Mesenchymal stem cell (in vitro differentiated cells and primary cell): ENCODE data around the gene ACAA1.
"Not testable (repeated sequence)": the region's sequence is repeated elsewhere in the genome, so short reads cannot be mapped to it uniquely, and the experiment has no call there.

Experiments used
- DNase-seq: peaks from one replicate; pipeline ENCODE4 v3.0.0-alpha.2; 2013
- H2AFZ ChIP-seq: one replicate; pipeline ENCODE4 v1.6.1; 2013; ENCODE audit warnings: low read depth, mild to moderate bottlenecking, control low read depth, inconsistent platforms, low read length, moderate library complexity
- H2AK5ac ChIP-seq: 2 replicates; pipeline ENCODE4 v1.6.1; 2013; ENCODE audit warnings: low read length, moderate library complexity, mild to moderate bottlenecking, inconsistent platforms; ENCODE audit not compliant: severe bottlenecking
- H2BK120ac ChIP-seq: one replicate; pipeline ENCODE4 v1.6.1; 2013; ENCODE audit warnings: low read depth, mild to moderate bottlenecking, inconsistent platforms, low read length, moderate library complexity
- H2BK12ac ChIP-seq, 2 experiments: one replicate each; pipeline ENCODE4 v1.6.1; 2013; ENCODE audit warnings: inconsistent platforms in 2 of 2, low read length in 2 of 2, mild to moderate bottlenecking in 2 of 2, moderate library complexity in 2 of 2, control low read depth in 1 of 2
- H2BK15ac ChIP-seq: one replicate; pipeline ENCODE4 v1.6.1; 2013; ENCODE audit warnings: mild to moderate bottlenecking, low read depth, inconsistent platforms; ENCODE audit not compliant: poor library complexity, severe bottlenecking
- H2BK5ac ChIP-seq: 2 replicates; pipeline ENCODE4 v1.6.1; 2013; ENCODE audit warnings: low read depth, mild to moderate bottlenecking, low read length, control low read depth, inconsistent platforms; ENCODE audit not compliant: poor library complexity, severe bottlenecking
- H3K14ac ChIP-seq, 2 experiments: one replicate each; pipeline ENCODE4 v1.6.1; 2013; ENCODE audit warnings: inconsistent platforms in 2 of 2, low read length in 2 of 2, control low read depth in 1 of 2, mild to moderate bottlenecking in 1 of 2, moderate library complexity in 1 of 2
- H3K18ac ChIP-seq, 2 experiments: one replicate each; pipeline ENCODE4 v1.6.1; 2013; ENCODE audit warnings: inconsistent platforms in 2 of 2, low read length in 2 of 2, control low read depth in 1 of 2, low read depth in 1 of 2, mild to moderate bottlenecking in 1 of 2
- H3K23ac ChIP-seq, 2 experiments: one replicate each; pipeline ENCODE4 v1.6.1; 2013; ENCODE audit warnings: inconsistent platforms in 2 of 2, low read length in 2 of 2, mild to moderate bottlenecking in 2 of 2, moderate library complexity in 2 of 2, control low read depth in 1 of 2
- H3K27ac ChIP-seq: 2 replicates; pipeline ENCODE4 v1.5.1; 2013; ENCODE audit warnings: mild to moderate bottlenecking, moderate library complexity, low read length, control low read depth, inconsistent platforms; ENCODE audit not compliant: poor library complexity, severe bottlenecking
- H3K27me3 ChIP-seq, 2 experiments: 2 replicates each; pipeline versions ENCODE4 v1.6.1 to v1.7.0; 2013; ENCODE audit warnings: low read length in 2 of 2, mild to moderate bottlenecking in 2 of 2, moderate library complexity in 2 of 2, control low read depth in 1 of 2, inconsistent platforms in 1 of 2; ENCODE audit not compliant: control insufficient read depth in 1 of 2, insufficient read depth in 1 of 2
- H3K36me3 ChIP-seq, 2 experiments: 2 replicates each; pipeline versions ENCODE4 v1.6.1 to v1.7.0; 2013; ENCODE audit warnings: low read length in 2 of 2, control low read depth in 1 of 2, inconsistent platforms in 1 of 2, low read depth in 1 of 2, mild to moderate bottlenecking in 1 of 2; ENCODE audit not compliant: insufficient read depth in 2 of 2, control insufficient read depth in 1 of 2
- H3K4ac ChIP-seq, 2 experiments: one replicate each; pipeline ENCODE4 v1.6.1; 2013; ENCODE audit warnings: inconsistent platforms in 2 of 2, low read length in 2 of 2, mild to moderate bottlenecking in 2 of 2, moderate library complexity in 2 of 2, control low read depth in 1 of 2, low read depth in 1 of 2
- H3K4me1 ChIP-seq: 2 replicates; pipeline ENCODE4 v1.6.1; 2013; ENCODE audit warnings: low read depth, low read length, control low read depth; ENCODE audit not compliant: control insufficient read depth, insufficient read depth
- H3K4me2 ChIP-seq: 2 replicates; pipeline ENCODE4 v1.6.1; 2013; ENCODE audit warnings: low read length, mild to moderate bottlenecking, inconsistent platforms; ENCODE audit not compliant: poor library complexity, severe bottlenecking
- H3K4me3 ChIP-seq, 2 experiments: 2 replicates each; pipeline versions ENCODE4 v1.5.1 to v1.7.0; 2013; ENCODE audit warnings: low read length in 2 of 2, mild to moderate bottlenecking in 2 of 2, control low read depth in 1 of 2, low read depth in 1 of 2; ENCODE audit not compliant: insufficient read depth in 1 of 2
- H3K79me1 ChIP-seq: replicated peaks from 2 replicates; pipeline ENCODE4 v1.6.1; 2013; ENCODE audit warnings: mild to moderate bottlenecking, control low read depth, low read length, inconsistent platforms; ENCODE audit not compliant: poor library complexity, severe bottlenecking
- H3K9ac ChIP-seq: 2 replicates; pipeline ENCODE4 v1.7.0; 2013; ENCODE audit warnings: mild to moderate bottlenecking, low read length, moderate library complexity
- H3K9me3 ChIP-seq: 2 replicates; pipeline ENCODE4 v1.7.0; 2013; ENCODE audit warnings: mild to moderate bottlenecking, low read length; ENCODE audit not compliant: control insufficient read depth
- H4K8ac ChIP-seq: one replicate; pipeline ENCODE4 v1.6.1; 2013; ENCODE audit warnings: inconsistent platforms, mild to moderate bottlenecking, low read length, moderate library complexity
- H4K91ac ChIP-seq: one replicate; pipeline ENCODE4 v1.6.1; 2013; ENCODE audit warnings: mild to moderate bottlenecking, low read length, inconsistent platforms
- WGBS: methylation state at CpG from one replicate; pipeline ENCODE4 v1.1.7; 2013; ENCODE audit warnings: mixed read lengths; 5-methylcytosine and 5-hydroxymethylcytosine counted together

The ACAA1 gene

DNA sequence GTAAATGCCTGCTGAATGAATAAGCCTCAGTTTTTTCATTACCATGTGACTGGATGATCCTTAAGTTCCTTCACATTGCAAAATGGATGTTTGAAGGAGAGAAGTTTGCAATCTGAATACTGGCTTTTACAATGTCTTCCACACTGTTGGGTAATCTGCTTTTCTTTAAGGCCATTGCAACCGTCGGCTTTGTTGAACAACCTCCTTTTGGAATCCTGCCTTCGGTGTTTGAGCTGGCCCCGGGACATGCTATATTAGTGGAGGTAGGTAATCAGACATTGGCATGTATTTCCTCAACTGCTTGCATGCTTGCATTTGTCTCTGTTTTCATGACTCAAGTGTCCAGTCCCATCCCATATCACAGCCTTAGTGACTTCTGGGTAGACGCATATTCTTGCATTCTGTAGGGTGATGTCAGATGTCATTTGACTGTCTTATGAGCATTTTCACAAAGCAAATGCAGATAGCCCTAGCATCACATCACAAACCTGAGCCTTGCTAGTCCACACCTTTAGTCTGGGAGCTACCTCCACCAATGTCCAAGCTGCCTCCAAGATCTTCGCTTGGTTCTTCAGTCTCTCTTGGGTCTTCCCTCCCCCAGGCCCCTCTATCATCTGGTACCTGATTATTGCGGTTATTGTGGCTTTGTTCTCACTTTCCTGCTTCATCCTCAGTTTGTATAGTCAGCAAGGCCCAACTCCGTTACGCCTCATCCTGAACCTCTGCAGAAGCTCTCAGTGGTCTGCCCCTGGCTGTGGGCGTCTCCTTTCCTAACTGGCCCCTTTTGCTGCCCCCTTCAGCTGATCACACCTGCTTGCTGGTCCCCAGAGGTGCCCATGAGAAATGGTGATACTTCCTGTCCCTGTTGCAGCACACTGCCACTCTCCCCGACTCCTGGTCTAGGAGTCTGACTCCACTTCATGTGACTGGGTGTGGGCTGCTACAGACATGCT, 48.5 kb downstream of the ACAA1 start:
- 89% methylated on average over 10 of the region's 11 CpGs for WGBS
- no peaks in the 10 kb centered on the region for H3K36me3 ChIP-seq

DNA sequence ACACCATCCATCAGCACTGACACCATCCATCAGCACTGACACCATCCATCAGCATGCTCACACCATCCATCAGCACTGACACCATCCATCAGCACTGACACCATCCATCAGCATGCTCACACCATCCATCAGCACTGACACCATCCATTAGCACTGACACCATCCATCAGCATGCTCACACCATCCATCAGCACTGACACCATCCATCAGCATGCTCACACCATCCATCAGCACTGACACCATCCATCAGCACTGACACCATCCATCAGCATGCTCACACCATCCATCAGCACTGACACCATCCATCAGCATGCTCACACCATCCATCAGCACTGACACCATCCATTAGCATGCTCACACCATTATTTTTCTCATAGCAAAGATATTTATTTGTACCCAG, 49.6 kb downstream of the ACAA1 start:
- H3K4me2 ChIP-seq, H2AFZ ChIP-seq, H2BK12ac ChIP-seq, H3K27me3 ChIP-seq, H3K4me1 ChIP-seq, H3K4me3 ChIP-seq, H3K9me3 ChIP-seq, H3K36me3 ChIP-seq, H3K14ac ChIP-seq, H4K91ac ChIP-seq, H3K4ac ChIP-seq, DNase-seq, H2BK5ac ChIP-seq, H3K18ac ChIP-seq, H3K9ac ChIP-seq, H2BK15ac ChIP-seq, H3K27ac ChIP-seq, H2BK120ac ChIP-seq, H3K79me1 ChIP-seq, H4K8ac ChIP-seq, H2AK5ac ChIP-seq, H3K23ac ChIP-seq: not testable (repeated sequence)

More for the DNA sequence above, 48.5 kb downstream of the ACAA1 start:
- Histone ChIP-seq H3K14ac (no peak overlapping the region), H2BK120ac (no peak overlapping the region), H3K4me2 (no peak overlapping the region), H4K8ac (no peak overlapping the region), H3K27me3 (peaks cover 13 to 14% of the 10 kb centered on the region in 2 experiments), H2AFZ (no peak overlapping the region), H3K4ac (no peak overlapping the region), H3K23ac (no peak overlapping the region), H3K27ac (no peak overlapping the region), H3K4me1 (no peaks in the 10 kb centered on the region), H2BK15ac (no peak overlapping the region), H3K18ac (no peak overlapping the region), H4K91ac (no peak overlapping the region), H3K4me3 (no peak overlapping the region), H2AK5ac (no peak overlapping the region), H3K79me1 (no peaks in the 10 kb centered on the region), H3K9ac (no peak overlapping the region), H2BK5ac (no peak overlapping the region), H2BK12ac (no peak overlapping the region), H3K9me3 (peaks cover 6% of the 10 kb centered on the region)
- DNase-seq = no peak

DNA sequence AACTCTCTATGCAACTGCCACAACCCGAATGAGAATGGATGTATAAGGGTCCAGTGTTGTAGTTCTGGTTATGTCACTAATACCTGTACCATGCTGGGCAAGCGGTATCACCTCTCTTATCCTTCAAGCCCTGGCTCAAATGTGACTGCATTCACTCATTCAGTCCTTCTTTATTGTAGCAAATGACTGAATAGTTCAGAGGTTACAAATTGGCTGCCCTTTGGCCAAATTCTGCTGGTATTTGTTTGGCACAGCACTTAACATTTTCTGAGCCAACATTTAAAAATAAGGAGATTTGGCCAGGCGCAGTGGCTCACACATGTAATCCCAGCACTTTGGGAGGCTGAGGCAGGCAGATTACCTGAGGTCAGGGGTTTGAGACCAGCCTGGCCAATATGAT, 50.4 kb downstream of the ACAA1 start:
- H2AFZ ChIP-seq = no peak overlapping the region
- no peak for DNase-seq
- no peak overlapping the region for H2AK5ac ChIP-seq
- no peaks in the 10 kb centered on the region for H3K36me3 ChIP-seq
- no peak overlapping the region for H2BK120ac ChIP-seq
- no peak overlapping the region for H3K4ac ChIP-seq
- no peak overlapping the region for H3K4me2 ChIP-seq
- H3K9me3 ChIP-seq = peaks cover 6% of the 10 kb centered on the region
- no peaks in the 10 kb centered on the region for H3K4me1 ChIP-seq
- no peak overlapping the region for H2BK15ac ChIP-seq
- peaks cover 0 to 4% of the 10 kb centered on the region in 2 experiments for H3K27me3 ChIP-seq
- H4K8ac ChIP-seq = no peak overlapping the region
- no peak overlapping the region for H3K27ac ChIP-seq
- H3K4me3 ChIP-seq = no peak overlapping the region
- no peak overlapping the region for H3K9ac ChIP-seq
- H3K23ac ChIP-seq = no peak overlapping the region
- H3K79me1 ChIP-seq = no peaks in the 10 kb centered on the region
- WGBS = 89% methylated on average over 3 of the region's 3 CpGs
- H3K18ac ChIP-seq = no peak overlapping the region
- no peak overlapping the region for H2BK5ac ChIP-seq
- H4K91ac ChIP-seq = no peak overlapping the region
- no peak overlapping the region for H3K14ac ChIP-seq
- no peak overlapping the region for H2BK12ac ChIP-seq

DNA sequence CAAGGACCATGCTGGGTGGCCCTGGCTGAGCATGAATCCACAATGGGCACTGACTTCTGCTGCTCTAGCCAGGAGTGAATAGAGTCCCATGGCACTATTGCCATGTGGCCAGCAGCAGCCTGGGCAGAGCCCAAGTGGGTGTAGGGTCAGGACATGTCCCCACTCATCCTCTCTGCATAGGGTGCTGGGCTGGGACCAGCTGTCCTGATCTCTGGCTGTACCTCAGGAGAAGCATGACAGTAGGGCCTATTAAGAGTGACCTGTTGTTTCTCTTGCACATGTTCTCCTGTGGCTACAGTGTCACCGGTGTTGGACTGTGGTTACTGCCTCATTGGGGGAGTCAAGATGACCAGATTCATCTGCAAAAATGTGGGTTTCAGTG, 51.0 kb downstream of the ACAA1 start:
- no peaks in the 10 kb centered on the region for H3K79me1 ChIP-seq
- no peak for DNase-seq
- no peak overlapping the region for H2AK5ac ChIP-seq
- H4K8ac ChIP-seq = no peak overlapping the region
- H3K36me3 ChIP-seq = no peaks in the 10 kb centered on the region
- H3K4me1 ChIP-seq = no peaks in the 10 kb centered on the region
- H3K23ac ChIP-seq = no peak overlapping the region
- no peak overlapping the region for H3K14ac ChIP-seq
- H3K27ac ChIP-seq = no peak overlapping the region
- H2AFZ ChIP-seq = no peak overlapping the region
- no peak overlapping the region for H3K4me2 ChIP-seq
- no peak overlapping the region for H2BK120ac ChIP-seq
- H4K91ac ChIP-seq = no peak overlapping the region
- no peak overlapping the region for H3K9ac ChIP-seq
- no peak overlapping the region for H2BK12ac ChIP-seq
- peaks cover 0 to 4% of the 10 kb centered on the region in 2 experiments for H3K27me3 ChIP-seq
- H3K18ac ChIP-seq = no peak overlapping the region
- H3K4ac ChIP-seq = no peak overlapping the region
- peaks cover 6% of the 10 kb centered on the region for H3K9me3 ChIP-seq
- H2BK15ac ChIP-seq = no peak overlapping the region
- H3K4me3 ChIP-seq = no peak overlapping the region
- WGBS = 100% methylated on average over 1 of the region's 1 CpG
- H2BK5ac ChIP-seq = no peak overlapping the region
